Inferior parietal cortex (tissue), 1 donor: Measurements from ENCODE around the gene PLEKHG3.

Experiments used
- DNase-seq: peaks from one replicate; pipeline ENCODE4 v3.0.0-alpha.2; 2016; ENCODE audit errors: extremely low spot score

PLEKHG3 gene

DNA sequence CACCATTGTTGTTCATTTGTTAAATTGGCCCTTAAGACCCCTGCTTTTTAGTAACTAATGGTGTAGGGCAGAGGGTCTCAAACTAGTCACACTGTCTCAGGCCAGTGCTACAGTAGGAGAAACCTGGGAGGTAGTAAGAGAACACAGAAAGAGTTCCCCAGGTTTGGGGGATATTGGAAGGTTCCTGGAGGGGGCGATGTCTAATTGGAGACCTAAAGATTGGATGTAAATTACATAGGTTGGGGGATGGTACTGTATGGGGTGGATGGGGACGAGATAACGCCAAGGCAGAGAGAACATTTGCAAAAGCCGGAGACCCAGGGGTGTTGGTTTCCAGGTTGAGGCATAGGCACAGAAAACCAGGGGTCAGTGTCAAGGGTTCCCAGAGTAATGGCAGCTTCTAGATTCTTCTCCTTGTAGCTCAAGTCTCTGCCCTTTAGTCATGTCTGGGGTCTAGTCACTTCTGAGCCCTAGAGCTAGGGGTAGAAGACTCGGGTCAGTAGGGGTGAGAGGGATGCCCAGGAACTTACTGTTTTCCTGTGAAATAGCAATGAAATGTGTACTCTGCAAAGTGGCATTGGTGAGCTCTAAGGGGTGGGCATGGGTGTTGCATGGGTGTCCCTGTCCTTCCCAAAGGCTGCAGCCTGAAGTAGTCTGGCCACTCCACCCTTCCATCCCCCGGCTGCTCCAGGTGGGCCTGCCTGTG lies 21.8 kb downstream of the PLEKHG3 start:
- DNase-seq, result no peak

DNA sequence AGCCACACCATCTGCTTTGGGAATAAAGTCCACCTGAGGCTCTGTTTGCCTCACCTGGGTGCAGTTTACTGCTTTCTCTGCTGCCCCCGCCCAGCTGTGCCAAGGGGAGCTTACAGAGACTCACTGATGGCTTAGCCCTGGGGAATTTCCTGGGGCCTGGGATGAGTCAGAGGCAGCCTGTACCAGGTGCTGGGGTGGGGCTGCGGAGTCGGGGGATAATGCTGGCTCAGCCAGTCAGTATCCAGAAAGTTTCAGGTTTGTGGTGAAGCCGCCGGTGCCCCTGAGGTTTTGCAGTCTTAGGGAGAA lies 22.3 kb downstream of the PLEKHG3 start:
- DNase-seq, result no peak

DNA sequence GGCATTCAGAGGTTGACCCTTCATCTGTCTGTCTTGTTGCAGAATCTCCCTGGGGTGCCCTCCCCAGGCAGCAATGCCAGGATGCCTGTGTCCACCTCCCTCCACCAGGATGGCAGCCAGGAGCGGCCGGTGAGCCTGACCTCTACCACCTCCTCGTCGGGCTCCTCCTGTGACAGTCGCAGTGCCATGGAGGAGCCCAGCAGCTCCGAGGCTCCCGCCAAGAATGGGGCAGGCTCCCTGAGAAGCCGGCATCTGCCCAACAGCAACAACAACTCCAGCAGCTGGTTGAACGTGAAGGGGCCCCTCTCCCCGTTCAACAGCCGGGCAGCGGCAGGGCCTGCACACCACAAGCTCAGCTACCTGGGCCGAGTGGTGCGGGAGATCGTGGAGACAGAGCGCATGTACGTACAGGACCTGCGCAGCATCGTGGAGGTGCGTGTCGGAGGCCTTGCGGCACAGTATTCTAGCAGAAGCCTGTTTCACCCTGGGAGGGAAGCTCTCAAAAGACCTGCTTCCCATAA lies 23.4 kb downstream of the PLEKHG3 start:
- no peak for DNase-seq

DNA sequence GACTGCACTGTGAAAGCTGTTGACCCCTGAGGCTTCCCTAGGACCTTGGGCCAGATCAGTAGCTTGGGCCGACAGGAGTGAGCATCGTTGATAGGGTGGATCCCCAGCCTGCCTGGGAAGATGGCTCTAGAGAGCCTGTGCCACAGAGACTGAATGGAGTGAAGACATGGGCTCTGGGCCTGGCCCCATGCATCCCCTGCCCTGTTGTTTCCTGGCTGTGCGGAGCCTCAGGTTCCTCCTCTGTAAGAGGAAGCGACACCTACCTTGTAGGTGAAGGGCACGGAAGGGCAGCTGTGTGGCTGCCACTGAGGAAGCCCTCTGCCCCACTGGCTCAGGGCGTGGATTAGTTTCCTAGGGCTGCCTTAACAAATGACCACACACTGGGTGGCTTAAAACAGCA lies 23.9 kb downstream of the PLEKHG3 start:
- no peak for DNase-seq

DNA sequence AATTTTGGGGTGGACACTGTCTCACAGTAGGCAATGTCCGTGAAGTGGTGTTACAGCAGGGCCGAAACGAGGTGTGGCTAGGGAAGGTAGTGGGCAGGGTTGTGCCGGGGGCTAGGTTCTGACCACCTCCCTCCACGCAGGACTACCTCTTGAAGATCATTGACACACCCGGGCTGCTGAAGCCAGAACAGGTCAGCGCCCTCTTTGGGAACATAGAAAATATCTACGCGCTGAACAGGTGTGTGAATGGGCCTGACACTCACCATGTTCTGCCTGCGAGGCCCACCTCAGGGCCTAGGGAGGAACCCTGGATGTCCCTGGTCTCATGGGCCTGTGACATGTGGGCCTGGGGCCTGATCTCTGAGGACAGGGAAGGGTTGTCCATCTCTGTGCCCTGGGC lies 24.6 kb downstream of the PLEKHG3 start:
- DNase-seq, result no peak

DNA sequence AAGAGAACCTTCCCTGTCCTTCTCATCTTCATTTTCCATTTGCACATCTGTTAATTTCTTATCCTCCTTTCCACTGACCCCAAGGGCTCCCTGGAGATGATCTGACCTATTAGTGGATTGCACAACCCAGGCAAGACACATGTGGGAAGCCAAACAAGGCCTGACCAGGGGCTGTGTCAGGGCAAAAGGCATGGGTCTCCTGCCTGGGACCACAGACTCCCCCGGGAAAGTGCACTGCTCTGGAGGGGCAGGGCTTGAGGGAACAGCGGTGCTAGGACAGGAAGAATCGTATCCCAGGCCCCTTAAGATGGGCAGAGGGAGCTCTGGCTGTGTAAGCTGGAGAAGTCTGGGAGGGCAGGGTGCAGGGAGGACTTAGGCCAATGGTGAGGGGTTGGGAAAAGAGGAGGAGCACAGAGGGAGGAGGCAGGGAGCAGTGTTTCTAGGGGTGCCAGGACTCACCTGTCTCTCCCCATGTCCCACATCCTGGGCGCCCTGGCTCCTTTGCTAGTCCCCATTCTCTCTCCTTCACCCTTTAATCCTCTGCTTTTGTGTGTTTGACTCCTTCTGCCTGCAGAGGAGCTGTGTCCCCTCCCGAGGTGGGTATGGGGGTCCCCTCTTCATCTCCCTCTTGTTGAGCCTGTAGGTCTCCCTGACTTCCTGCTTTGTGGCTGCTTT lies 25.3 kb downstream of the PLEKHG3 start:
- no peak for DNase-seq

DNA sequence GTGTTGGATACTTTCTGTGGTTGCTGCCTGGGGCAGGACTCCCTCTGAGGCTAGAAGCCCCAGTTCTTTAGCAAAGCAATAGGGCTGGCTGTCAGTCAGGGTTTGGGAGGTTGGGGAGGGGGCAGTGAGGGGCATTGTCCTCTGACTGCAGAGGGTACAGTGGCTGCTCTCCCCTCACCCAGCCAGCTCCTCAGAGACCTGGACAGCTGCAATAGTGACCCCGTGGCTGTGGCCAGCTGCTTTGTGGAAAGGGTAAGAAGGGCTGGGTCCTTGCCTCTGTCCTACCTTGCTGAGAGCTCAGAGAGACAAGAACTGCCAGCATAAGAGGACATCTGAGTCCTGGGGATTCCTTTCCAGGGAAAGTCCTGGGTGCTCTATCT lies 25.8 kb downstream of the PLEKHG3 start:
- no peak for DNase-seq

DNA sequence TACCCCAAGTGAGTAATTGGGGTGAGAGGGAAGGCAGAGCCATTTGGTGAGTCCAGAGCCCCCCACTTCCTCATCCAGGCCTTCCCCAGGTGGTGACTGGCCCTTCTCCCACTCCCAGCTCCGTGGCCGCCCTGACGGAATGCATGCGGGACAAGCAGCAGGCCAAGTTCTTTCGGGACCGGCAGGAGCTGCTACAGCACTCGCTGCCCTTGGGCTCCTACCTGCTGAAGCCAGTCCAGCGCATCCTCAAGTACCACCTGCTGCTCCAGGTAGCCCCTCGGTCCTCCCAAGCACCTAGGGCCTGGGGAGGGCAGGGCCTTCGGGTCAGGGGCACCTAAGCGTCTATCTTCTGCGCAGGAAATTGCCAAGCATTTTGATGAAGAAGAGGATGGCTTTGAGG lies 26.5 kb downstream of the PLEKHG3 start:
- DNase-seq, result no peak

DNA sequence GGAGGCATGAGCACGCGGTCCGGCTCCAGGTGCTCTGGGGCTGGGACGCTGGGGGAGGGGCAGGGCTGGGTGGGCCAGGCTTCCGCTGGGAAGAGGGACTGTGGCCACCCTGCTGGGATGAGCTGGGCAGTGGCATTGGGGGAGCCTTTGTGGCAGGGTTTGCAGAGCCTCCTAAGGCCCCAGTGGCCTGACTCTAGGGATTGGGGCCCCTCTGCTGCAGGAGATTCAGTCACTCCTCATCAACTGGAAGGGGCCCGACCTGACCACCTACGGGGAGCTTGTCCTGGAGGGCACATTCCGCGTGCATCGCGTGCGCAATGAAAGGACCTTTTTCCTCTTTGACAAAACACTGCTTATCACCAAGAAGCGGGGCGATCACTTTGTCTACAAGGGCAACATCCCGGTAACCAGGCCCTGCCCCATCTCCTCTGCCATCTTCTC lies 26.9 kb downstream of the PLEKHG3 start:
- DNase-seq, result no peak

DNA sequence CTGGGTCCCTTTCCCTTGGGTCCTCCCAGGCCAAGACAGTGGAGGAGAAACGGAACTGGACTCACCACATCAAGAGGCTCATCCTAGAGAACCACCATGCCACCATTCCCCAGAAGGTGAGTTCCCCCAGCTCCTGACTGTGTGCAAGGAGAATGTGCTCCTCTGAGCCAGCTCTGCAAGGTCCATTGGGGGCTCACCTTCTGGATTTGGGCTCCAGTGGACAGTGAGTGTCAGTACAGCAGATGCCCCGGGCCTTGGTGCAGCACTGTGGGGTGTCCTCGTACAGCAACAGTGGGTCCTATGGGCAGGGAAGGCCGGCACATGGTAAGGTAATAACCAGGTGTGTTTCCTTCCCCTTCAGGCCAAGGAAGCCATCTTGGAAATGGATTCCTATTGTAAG lies 27.8 kb downstream of the PLEKHG3 start:
- DNase-seq, result no peak

DNA sequence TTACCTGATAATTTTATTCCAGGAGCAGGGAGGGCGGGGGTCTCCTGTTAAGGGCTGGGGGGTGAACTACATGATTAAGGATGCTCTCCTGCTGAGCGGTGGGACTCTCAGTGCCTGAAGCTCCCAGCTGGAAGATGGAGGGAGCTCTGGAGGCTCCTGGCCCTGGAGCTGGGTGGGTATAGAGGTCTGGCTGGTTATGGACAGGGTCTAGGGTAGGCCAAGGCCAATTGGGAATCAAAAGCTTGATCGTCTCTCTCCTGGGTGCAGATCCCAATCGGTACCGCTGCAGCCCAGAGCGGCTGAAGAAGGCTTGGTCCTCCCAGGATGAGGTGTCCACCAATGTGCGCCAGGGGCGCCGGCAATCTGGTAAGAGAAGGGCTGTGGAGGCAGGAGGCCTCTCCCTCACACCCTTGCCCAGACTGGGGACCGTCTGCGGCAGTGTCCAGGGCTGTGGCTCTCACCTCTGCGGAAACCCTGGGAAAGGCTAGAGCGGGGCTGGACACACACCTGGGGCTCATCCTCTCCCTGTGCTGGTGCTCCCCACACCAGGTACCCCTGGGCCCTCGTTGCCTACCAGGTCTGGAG lies 28.4 kb downstream of the PLEKHG3 start:
- DNase-seq, result no peak

DNA sequence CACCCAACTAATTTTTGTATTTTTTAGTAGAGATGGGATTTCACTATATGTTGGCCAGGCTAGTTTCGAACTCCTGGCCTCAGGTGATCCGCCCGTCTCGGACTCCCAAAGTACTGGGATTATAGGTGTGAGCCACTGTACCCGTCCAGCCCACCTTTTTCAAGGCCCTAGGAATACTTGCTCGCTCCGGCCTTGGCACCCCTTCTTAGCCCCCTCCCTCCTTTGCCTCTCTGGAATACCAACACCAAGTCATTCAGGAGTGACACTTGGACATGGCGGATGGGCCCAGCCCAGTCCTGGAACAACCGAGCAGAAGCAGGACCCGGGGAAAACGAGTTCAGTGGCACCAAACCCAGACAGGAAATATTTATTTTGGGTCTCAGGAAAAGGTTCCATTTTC lies 29.1 kb downstream of the PLEKHG3 start:
- DNase-seq, result no peak

DNA sequence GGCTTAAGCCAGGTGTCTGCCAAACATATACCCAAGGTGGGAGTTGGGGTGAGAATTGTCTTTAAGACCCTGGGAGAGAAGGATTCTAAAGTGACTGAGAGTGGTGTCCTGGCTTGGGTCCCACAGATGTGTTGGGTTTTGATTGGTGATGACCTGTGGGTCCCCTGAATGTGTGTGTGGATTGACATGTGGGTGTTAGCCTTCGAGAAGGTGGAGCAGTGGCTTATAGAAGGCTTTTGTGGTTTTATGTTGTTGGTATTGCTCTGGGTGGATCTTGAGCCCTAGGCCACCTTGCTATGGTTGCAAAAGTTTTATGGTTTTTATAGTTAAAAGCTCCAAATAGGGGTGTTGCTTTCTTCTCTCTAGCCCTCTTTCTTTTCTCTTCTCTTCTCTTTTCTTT lies 29.7 kb downstream of the PLEKHG3 start:
- DNase-seq, result no peak

DNA sequence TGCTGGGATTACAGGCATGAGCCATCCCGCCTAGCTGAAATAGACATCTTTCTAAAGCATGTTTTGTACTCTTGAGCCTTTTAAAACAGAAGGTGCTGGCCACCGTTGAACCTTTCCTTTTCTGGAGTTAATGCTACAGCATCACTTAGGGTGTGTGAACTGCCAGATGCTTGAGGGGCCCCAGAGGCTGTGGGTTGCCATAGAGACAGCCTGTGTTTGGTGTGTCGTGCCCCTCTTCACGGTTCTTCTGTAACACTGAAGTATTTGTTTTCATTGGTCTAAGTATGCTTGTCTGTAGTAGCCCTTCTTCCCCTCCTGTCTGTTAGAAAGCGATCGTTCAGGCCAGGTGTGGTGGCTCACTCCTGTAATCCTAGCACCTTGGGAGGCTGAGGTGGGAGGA lies 30.8 kb downstream of the PLEKHG3 start:
- no peak for DNase-seq

DNA sequence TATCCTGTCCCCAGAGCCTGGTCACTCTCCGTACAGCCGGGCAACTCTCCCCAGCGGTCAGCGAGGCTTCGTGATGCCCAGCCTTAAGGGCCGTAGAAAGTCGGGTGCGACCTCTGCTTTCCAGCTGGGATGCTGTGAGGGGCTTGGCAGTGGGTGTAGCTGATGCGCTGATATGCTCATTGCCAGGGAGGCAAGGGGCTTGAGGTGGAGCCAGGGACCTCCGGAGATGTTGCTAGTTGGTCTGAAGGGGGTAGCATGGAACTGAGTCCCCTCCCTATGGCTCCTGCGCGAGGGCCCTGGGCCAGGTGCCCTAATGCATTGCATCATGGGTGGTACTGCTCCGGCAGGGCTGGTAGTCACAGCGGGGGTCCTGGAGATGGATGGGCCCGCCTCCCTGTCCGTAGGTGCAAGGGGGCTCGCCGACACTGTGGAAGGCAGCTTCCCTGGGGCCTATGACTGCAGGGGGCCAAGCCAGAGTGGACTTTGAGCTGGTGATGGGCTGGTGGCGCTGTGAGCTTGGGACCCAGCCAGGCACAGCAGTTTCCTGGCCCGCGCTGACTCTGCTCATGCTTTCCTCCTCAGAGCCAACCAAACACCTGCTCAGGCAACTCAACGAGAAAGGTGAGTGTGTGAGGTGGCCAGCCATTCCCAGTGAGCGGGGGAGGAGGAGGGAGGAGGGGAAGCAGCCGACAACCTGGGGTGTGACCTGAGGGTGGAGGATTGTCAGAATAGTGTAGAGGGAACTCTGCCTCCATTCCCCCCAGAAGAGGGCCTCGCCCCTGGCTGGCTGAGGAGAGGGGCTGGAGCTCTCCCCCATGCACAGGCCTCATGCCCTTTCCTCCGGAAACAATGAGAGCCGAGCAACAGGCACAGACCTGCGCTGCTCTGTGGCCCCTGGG lies 32.3 kb downstream of the PLEKHG3 start:
- DNase-seq, result no peak

DNA sequence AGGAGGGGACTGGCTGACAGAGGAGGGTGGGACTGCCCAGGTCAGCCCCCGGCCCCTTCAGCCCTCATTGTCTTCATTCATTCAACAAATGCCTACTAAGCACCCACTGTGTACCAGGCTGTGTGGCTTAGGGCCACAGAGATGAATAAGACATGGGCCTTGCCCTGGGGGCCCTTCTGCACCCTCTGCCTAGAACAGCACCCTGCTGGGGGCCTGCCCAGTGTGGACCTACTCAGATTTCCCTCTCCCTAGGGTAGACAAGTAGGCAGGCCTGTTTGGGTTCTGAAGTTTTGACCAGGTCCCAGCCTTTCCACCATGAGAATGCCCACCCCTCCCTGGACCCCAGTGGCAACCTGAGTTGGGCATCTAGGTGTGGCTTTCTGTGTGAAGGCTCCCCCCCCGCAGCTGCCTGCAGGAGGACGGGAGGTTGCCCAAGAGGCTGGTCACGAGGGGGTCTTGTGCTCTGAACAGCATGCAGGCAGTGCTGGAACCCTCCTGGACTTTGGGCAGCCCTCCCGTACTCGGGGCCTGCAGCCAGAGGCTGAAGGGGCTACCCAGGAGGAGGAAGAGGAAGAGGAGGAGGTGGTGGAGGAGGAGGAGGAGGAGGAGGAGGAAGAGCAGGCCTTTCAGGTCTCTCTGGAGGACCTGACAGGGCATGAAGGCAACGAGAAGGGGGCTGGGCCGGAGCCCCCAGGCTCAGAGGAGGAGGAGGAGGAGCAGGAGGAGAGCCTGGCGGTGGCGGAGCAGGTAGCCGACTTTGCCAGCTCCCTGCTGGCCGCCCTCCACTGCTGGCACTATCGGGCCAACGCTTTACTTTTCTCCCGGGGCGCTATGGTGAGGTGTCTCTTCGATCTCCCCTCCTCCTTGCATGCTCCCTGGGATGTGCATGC lies 33.4 kb downstream of the PLEKHG3 start:
- no peak for DNase-seq

DNA sequence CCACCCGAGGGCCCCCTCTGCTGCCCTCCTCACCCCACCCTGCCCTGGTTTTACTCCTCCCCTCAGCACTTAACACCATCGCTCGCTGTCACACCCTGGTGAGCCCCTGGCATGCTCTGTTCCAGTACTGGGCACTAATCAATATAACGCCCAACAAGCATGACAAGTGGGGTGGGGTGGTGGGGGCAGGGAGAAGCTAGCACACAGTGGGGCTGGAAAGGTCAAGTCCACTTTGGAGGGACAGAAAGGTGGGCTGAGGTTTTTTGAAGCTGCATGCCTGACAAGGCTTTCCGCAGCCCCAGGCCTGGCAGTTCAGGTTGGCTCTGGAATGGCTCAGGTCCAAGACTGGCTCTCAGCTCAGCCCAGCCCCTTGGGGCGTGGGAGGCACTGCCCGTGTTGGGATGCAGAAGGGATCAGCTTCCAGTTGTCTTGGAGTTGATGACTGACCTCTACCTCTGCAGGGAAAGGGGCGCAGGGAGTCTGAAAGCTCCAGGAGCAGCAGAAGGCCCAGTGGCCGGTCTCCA lies 34.1 kb downstream of the PLEKHG3 start:
- DNase-seq, result no peak

DNA sequence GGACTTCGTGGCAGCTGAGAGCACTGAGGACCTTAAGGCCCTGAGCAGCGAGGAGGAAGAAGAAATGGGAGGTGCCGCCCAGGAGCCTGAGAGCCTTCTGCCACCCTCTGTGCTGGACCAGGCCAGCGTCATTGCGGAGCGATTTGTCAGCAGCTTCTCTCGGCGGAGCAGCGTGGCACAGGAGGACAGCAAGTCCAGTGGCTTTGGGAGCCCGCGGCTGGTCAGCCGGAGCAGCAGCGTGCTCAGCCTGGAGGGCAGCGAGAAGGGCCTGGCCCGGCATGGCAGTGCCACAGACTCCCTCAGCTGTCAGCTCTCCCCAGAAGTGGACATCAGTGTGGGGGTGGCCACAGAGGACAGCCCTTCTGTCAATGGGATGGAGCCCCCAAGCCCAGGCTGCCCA lies 37.0 kb downstream of the PLEKHG3 start:
- DNase-seq, result no peak

DNA sequence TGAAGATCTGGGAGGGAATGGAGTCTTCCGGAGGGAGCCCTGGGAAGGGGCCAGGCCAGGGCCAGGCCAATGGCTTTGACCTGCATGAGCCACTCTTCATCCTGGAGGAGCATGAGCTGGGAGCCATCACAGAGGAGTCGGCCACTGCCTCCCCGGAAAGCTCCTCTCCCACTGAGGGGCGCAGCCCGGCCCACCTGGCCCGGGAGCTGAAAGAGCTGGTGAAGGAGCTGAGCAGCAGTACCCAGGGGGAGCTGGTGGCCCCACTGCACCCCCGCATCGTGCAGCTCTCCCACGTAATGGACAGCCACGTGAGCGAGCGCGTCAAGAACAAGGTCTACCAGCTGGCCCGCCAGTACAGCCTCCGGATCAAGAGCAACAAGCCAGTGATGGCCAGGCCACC lies 37.7 kb downstream of the PLEKHG3 start:
- no peak for DNase-seq

DNA sequence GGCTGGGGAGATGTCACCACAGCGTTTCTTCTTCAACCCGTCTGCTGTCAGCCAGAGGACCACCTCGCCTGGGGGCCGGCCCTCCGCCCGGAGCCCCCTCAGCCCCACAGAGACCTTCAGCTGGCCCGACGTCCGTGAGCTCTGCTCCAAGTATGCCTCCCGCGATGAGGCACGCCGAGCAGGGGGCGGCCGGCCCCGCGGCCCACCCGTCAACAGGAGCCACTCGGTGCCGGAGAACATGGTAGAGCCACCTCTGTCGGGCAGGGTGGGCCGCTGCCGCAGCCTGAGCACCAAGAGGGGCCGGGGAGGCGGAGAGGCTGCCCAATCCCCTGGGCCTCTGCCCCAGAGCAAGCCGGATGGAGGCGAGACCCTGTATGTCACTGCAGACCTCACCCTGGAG lies 38.8 kb downstream of the PLEKHG3 start:
- no peak for DNase-seq

DNA sequence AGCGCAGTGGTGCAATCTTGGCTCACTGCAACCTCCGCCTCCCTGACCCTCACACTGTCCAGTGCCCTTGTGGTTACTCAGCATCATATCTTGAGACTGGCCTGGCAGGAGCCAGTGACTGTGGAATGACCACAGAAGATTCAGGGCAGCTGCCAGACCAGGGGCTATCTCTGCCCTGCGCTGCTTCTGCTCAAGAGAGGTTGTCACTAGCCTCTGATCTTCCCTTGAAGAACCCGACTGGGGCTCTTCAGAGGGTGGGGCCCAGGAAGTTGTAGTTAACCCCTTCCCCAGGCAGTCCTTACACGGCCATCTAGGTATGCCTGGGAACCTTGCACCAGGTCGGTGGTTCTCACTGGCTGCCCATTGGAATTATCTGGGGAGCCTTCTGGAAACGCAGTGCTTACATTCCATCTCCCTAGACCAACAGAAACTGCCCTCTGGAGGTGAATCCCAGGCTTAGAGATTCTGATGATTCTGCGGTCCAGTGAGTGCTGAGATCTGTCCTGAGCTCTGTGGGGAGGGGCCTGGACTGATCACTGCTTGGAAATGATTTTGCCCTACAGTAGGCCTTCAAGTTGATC lies 41.4 kb downstream of the PLEKHG3 start:
- peak; percentile 25 for DNase-seq
